ENCODE data around the gene PPM1B.

- no peak for TF ChIP-seq ARID3A (IDR thresholded peaks at IDR 0.05; ENCODE audit: borderline replicate concordance, low read depth, low read length)
- no peak for TF ChIP-seq POLR2AphosphoS5 (IDR thresholded peaks at IDR 0.05; ENCODE audit: control insufficient read depth, insufficient read depth, low read depth, low read length)
- TF ChIP-seq CTCF (IDR thresholded peaks at IDR 0.05 in 2 of 3, conservative IDR thresholded peaks at IDR 0.05 in 1 of 3; ENCODE audit: insufficient read depth in 2 of 3, low read depth in 1 of 3, low read length in 3 of 3), result no peak
- no peak for TF ChIP-seq MLX (CRISPR knock-in tag; conservative IDR thresholded peaks at IDR 0.05)
- TF ChIP-seq CCAR2 (IDR thresholded peaks at IDR 0.05; ENCODE audit: low read depth, low read length), result no peak
- no peak for TF ChIP-seq ZNF511 (CRISPR knock-in tag; IDR thresholded peaks at IDR 0.05)
- no peak for TF ChIP-seq ATF3 (IDR thresholded peaks at IDR 0.05)
- TF ChIP-seq ATF3 (CRISPR knock-in tag; conservative IDR thresholded peaks at IDR 0.05), result no peak
- TF ChIP-seq EZH2 (IDR thresholded peaks at IDR 0.05; ENCODE audit: borderline replicate concordance, low read depth, low read length), result no peak
- no peak for TF ChIP-seq CBX8 (IDR thresholded peaks at IDR 0.05; ENCODE audit: borderline replicate concordance, extremely low read depth, low read depth, low read length, poor library complexity, severe bottlenecking)
- TF ChIP-seq SMAD2 (IDR thresholded peaks at IDR 0.05; ENCODE audit: low read depth, low read length), result no peak
- no peak for TF ChIP-seq ZNF23 (CRISPR knock-in tag; IDR thresholded peaks at IDR 0.05)
- no peak for TF ChIP-seq CEBPB (tag; IDR thresholded peaks at IDR 0.05)
- TF ChIP-seq FOXO4 (CRISPR knock-in tag; IDR thresholded peaks at IDR 0.05), result no peak
- no peak for TF ChIP-seq POLR2A (conservative IDR thresholded peaks at IDR 0.05)
These were observed 32.1 kb downstream of the PPM1B start for GRCh38 chr2:44200759-44201158.

Measured in K562 (cell line).